Stimulated activated CD8-positive, alpha-beta memory T cell treated with anti-CD3 and anti-CD28 coated beads, Interleukin-12 subunit alpha, Interleukin-12 subunit beta, amount 100 ng/mL, for 24 hours (primary cell): Measurements from ENCODE around the gene CYRIA.

Source experiments
- DNase-seq: peaks from one replicate; pipeline ENCODE4 v3.0.0-alpha.2; 2020; ENCODE audit errors: extremely low read depth

Gene CYRIA

GRCh38 chr2:16665748-16666448, at the start of gene CYRIA:
CYRIA (minus strand) TSS chr2:16665834; CDS start chr2:16588119, 77,715 bp downstream.
- DNase-seq, result no peak

GRCh38 chr2:16713011-16713423, 47.4 kb upstream of the CYRIA start:
- no peak for DNase-seq

- no peak for DNase-seq
These were observed 44.1 kb upstream of the CYRIA start for GRCh38 chr2:16709769-16710168.

GRCh38 chr2:16708173-16708572, 42.5 kb upstream of the CYRIA start:
- no peak for DNase-seq

GRCh38 chr2:16707014-16707623, 41.5 kb upstream of the CYRIA start:
- no peak for DNase-seq

- DNase-seq, result no peak
These were observed 35.1 kb upstream of the CYRIA start for GRCh38 chr2:16700551-16701259.

- no peak for DNase-seq
These were observed 28.2 kb upstream of the CYRIA start for GRCh38 chr2:16693854-16694253.

- no peak for DNase-seq
These were observed 25.6 kb upstream of the CYRIA start for GRCh38 chr2:16691261-16691660.

GRCh38 chr2:16687955-16688354, 22.3 kb upstream of the CYRIA start:
- DNase-seq, result no peak

GRCh38 chr2:16687222-16687621, 21.6 kb upstream of the CYRIA start:
- DNase-seq, result no peak

GRCh38 chr2:16686641-16687040, 21.0 kb upstream of the CYRIA start:
- DNase-seq, result no peak

- no peak for DNase-seq
These were observed 19.7 kb upstream of the CYRIA start for GRCh38 chr2:16685340-16685715.

- no peak for DNase-seq
These were observed 19.2 kb upstream of the CYRIA start for GRCh38 chr2:16684676-16685339.

- DNase-seq, result no peak
These were observed 17.9 kb upstream of the CYRIA start for GRCh38 chr2:16683576-16683975.

GRCh38 chr2:16682431-16683118, 16.9 kb upstream of the CYRIA start:
- no peak for DNase-seq

GRCh38 chr2:16680781-16681180, 15.1 kb upstream of the CYRIA start:
- DNase-seq, result no peak

- no peak for DNase-seq
These were observed 14.7 kb upstream of the CYRIA start for GRCh38 chr2:16680304-16680703.

GRCh38 chr2:16678964-16679363, 13.3 kb upstream of the CYRIA start:
- no peak for DNase-seq

GRCh38 chr2:16677875-16678274, 12.2 kb upstream of the CYRIA start:
- DNase-seq, result no peak

GRCh38 chr2:16675781-16676180, 10.1 kb upstream of the CYRIA start:
- no peak for DNase-seq

GRCh38 chr2:16674154-16674553, 8.5 kb upstream of the CYRIA start:
- DNase-seq, result no peak

- no peak for DNase-seq
These were observed 6.1 kb upstream of the CYRIA start for GRCh38 chr2:16671760-16672159.
